Peyer's patch (tissue), 4 donors: ENCODE data around the gene PRSS36.

ENCODE experiments used
- POLR2A ChIP-seq, 2 donors: fragments of 450-650 bp; IDR thresholded peaks; one replicate each; pipeline ENCODE4 v1.5.1; 2017; ENCODE audit warnings: antibody characterized with exemption in 2 of 2, mild to moderate bottlenecking in 2 of 2, moderate library complexity in 2 of 2
- TF ChIP-seq, protein P1 (sequence below), 6 experiments: fragments of 450-650 bp in 4 of 6; fragments of 200-600 bp in 2 of 6; sonication (generic) in 1 of 6; IDR thresholded peaks; one replicate each; pipeline ENCODE4 v1.5.1; 2017 to 2019; ENCODE audit warnings: antibody characterized with exemption in 6 of 6, mild to moderate bottlenecking in 3 of 6, moderate library complexity in 1 of 6

DNA sequence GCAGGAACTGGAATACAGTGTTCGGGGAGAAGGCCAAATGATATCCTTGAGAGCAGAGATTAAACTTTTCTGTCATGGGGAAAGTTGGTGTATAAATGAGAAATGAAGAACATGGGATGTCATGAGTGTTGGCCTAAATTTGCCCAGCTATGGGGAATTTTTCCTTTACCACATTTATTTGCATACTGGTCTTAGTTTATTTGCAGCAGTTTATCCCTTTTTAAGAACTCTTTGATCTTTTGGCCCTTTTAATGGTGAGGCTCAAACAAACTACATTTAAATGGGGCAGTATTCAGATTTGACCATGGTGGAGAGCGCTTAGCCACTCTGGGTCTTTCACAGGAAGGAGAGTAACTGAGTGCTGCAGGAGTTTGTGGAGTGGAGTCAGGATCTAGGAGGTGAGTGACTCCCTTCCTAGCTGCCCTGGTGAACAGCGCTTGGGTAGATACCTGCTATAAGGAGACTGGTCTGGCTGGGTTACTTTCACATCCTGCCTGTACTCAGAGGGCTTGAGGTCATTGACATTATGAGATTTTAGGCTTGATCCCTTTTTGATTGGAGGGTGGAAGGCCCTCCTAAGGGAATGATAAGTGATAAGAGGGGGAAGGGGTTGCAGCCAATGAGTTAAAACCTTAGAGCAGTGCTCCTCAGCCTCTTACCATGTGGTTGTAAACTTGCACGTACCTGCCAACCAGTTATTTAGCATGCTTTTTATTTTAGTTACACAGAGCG lies 42.0 kb upstream of the PRSS36 start:
- TF ChIP-seq, protein P1, sequence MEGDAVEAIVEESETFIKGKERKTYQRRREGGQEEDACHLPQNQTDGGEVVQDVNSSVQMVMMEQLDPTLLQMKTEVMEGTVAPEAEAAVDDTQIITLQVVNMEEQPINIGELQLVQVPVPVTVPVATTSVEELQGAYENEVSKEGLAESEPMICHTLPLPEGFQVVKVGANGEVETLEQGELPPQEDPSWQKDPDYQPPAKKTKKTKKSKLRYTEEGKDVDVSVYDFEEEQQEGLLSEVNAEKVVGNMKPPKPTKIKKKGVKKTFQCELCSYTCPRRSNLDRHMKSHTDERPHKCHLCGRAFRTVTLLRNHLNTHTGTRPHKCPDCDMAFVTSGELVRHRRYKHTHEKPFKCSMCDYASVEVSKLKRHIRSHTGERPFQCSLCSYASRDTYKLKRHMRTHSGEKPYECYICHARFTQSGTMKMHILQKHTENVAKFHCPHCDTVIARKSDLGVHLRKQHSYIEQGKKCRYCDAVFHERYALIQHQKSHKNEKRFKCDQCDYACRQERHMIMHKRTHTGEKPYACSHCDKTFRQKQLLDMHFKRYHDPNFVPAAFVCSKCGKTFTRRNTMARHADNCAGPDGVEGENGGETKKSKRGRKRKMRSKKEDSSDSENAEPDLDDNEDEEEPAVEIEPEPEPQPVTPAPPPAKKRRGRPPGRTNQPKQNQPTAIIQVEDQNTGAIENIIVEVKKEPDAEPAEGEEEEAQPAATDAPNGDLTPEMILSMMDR (IDR thresholded peaks at IDR 0.05), result no peak
- TF ChIP-seq POLR2A (IDR thresholded peaks at IDR 0.05), result no peak
